Cardiac fibroblast (primary cell): ENCODE results near the gene TEAD3.

Experiments
- DNase-seq, 2 donors: peaks; one replicate each; pipeline versions ENCODE4 v3.0.0 to v3.0.0-alpha.2; 2010; ENCODE audit warnings: low read depth in 2 of 2
- H3K4me3 ChIP-seq, 2 donors: replicated peaks in 1 of 2; 1 replicate in 1 of 2; 2 replicates in 1 of 2; pipeline ENCODE4 v1.5.1; 2011; ENCODE audit warnings: low read depth in 2 of 2, low read length in 2 of 2, mild to moderate bottlenecking in 2 of 2, moderate library complexity in 1 of 2
- CTCF ChIP-seq: IDR thresholded peaks from one replicate; pipeline ENCODE4 v1.5.1; 2011; ENCODE audit warnings: low read depth, mild to moderate bottlenecking, low read length, inconsistent platforms

TEAD3 gene

GRCh38 chr6:35497571-35498421 is 917 bp upstream of the TEAD3 start:
- peak overlapping the region; percentile 49 to 79 for H3K4me3 ChIP-seq
- TF ChIP-seq CTCF = no peak
- DNase-seq = peak; percentile 86 to 87

GRCh38 chr6:35496036-35496840 is 641 bp downstream of the TEAD3 start:
- no peak for TF ChIP-seq CTCF
- DNase-seq = peak in 1 of 2 donors; percentile 54
- peak overlapping the region; percentile 65 to 79 for H3K4me3 ChIP-seq

- H3K4me3 ChIP-seq = peak overlapping the region; percentile 65 to 79
- no peak for DNase-seq
These were observed 1.4 kb downstream of the TEAD3 start for GRCh38 chr6:35495258-35496035.

GRCh38 chr6:35494161-35494563 is 2.7 kb downstream of the TEAD3 start:
- no peak for TF ChIP-seq CTCF
- H3K4me3 ChIP-seq = peak overlapping the region in 1 of 2 donors; percentile 12
- DNase-seq = peak; percentile 51 to 56

More at GRCh38 chr6:35495258-35496035, 1.4 kb downstream of the TEAD3 start:
- no peak for TF ChIP-seq CTCF

- no peak overlapping the region for H3K4me3 ChIP-seq
- no peak for DNase-seq
- no peak for TF ChIP-seq CTCF
These were observed 3.4 kb downstream of the TEAD3 start for GRCh38 chr6:35493307-35493983.

- no peak overlapping the region for H3K4me3 ChIP-seq
- DNase-seq = no peak
- no peak for TF ChIP-seq CTCF
These were observed 4.0 kb downstream of the TEAD3 start for GRCh38 chr6:35492974-35493284.
